IMR-90 (cell line): Measurements from ENCODE around the gene DPYD. TPM values are rescaled to one million over a fixed set of nuclear protein-coding genes. Genes with fewer than 3 reads are reported as not detected.

Source experiments
- ATAC-seq: fragments of 200-7000 bp; cut with Tn5 transposase; 2 replicates; pipeline ENCODE4 v1.9.1; 2020; ENCODE audit warnings: low read depth, mild to moderate bottlenecking, moderate library complexity
- BruUV-seq: library from RNA; stranded (reverse); fragments of 400-500 nt; replicated peaks from 2 replicates; lab custom pipeline; 2021; lab: Mats Ljungman, UMichigan
- CTCF ChIA-PET: fragments of 300-600 bp; formaldehyde crosslinking; extraction: SDS; loops from one replicate; lab custom pipeline; 2021; ENCODE audit warnings: antibody characterized with exemption; lab: Yijun Ruan, JAX
- POLR2A ChIA-PET: fragments of 300-600 bp; sonication (Branson Sonifier 250); formaldehyde crosslinking; loops from one replicate; lab custom pipeline; 2022; ENCODE audit warnings: antibody characterized with exemption; ENCODE audit not compliant: unreplicated experiment; lab: Charles Lee
- DNase-seq: peaks from one replicate; pipeline ENCODE4 v3.0.0; 2013
- H2AFZ ChIP-seq: replicated peaks from 2 replicates; pipeline ENCODE3; 2013; ENCODE audit warnings: low read length, mild to moderate bottlenecking; ENCODE audit not compliant: poor library complexity
- H2AK5ac ChIP-seq: 2 replicates; pipeline ENCODE4 v1.6.1; 2013; ENCODE audit warnings: low read depth, low read length, inconsistent platforms
- H2AK9ac ChIP-seq: replicated peaks from 2 replicates; pipeline ENCODE3; 2013; ENCODE audit warnings: mild to moderate bottlenecking, low read depth, low read length, moderate library complexity; ENCODE audit not compliant: poor library complexity
- H2BK120ac ChIP-seq: 2 replicates; pipeline ENCODE4 v1.6.1; 2013; ENCODE audit warnings: low read depth, low read length, inconsistent platforms
- H2BK15ac ChIP-seq: 3 replicates; pipeline ENCODE4 v1.6.1; 2013; ENCODE audit warnings: low read depth, low read length, inconsistent platforms
- H2BK20ac ChIP-seq: 2 replicates; pipeline ENCODE4 v1.6.1; 2013; ENCODE audit warnings: low read depth, mild to moderate bottlenecking, inconsistent platforms, low read length, moderate library complexity
- H2BK5ac ChIP-seq: 2 replicates; pipeline ENCODE4 v1.6.1; 2013; ENCODE audit warnings: mild to moderate bottlenecking, low read depth, low read length, inconsistent platforms; ENCODE audit not compliant: poor library complexity, severe bottlenecking
- H3K14ac ChIP-seq: replicated peaks from 2 replicates; pipeline ENCODE4 v1.6.1; 2013; ENCODE audit warnings: low read depth, low read length, inconsistent platforms
- H3K18ac ChIP-seq: 2 replicates; pipeline ENCODE4 v1.6.1; 2013; ENCODE audit warnings: low read depth, low read length, control low read depth
- H3K23ac ChIP-seq: 2 replicates; pipeline ENCODE4 v1.6.1; 2013; ENCODE audit warnings: low read depth, low read length, inconsistent platforms
- H3K27ac ChIP-seq: 2 replicates; pipeline ENCODE4 v1.5.1; 2013; ENCODE audit warnings: mild to moderate bottlenecking, control low read depth, low read length; ENCODE audit not compliant: insufficient read depth
- H3K27me3 ChIP-seq: 2 replicates; pipeline ENCODE4 v1.6.1; 2013; ENCODE audit warnings: low read length; ENCODE audit not compliant: control insufficient read depth, insufficient read depth
- H3K36me3 ChIP-seq: 2 replicates; pipeline ENCODE4 v1.6.1; 2013; ENCODE audit warnings: low read length, mixed read lengths; ENCODE audit not compliant: control insufficient read depth, insufficient read depth
- H3K4ac ChIP-seq: 2 replicates; pipeline ENCODE4 v1.6.1; 2013; ENCODE audit warnings: low read depth, low read length, inconsistent platforms
- H3K4me1 ChIP-seq: 2 replicates; pipeline ENCODE4 v1.6.1; 2013; ENCODE audit warnings: low read length, mixed read lengths; ENCODE audit not compliant: control insufficient read depth, insufficient read depth
- H3K4me2 ChIP-seq: 2 replicates; pipeline ENCODE4 v1.6.1; 2013; ENCODE audit warnings: low read depth, mild to moderate bottlenecking, control low read depth, low read length, moderate library complexity
- H3K4me3 ChIP-seq: 2 replicates; pipeline ENCODE4 v1.5.1; 2013; ENCODE audit warnings: low read depth, mild to moderate bottlenecking, control low read depth, low read length, moderate library complexity; ENCODE audit not compliant: insufficient read depth
- H3K56ac ChIP-seq: 2 replicates; pipeline ENCODE4 v1.6.1; 2013; ENCODE audit warnings: low read length, inconsistent platforms; ENCODE audit not compliant: insufficient read depth; ENCODE audit errors: extremely low read depth
- H3K79me1 ChIP-seq, 2 experiments: 2 replicates each; pipeline ENCODE4 v1.6.1; 2013; ENCODE audit warnings: low read length in 2 of 2, inconsistent platforms in 1 of 2, low read depth in 1 of 2
- H3K9ac ChIP-seq: 2 replicates; pipeline ENCODE4 v1.6.1; 2013; ENCODE audit warnings: low read depth, low read length, control low read depth
- H3K9me1 ChIP-seq: 2 replicates; pipeline ENCODE4 v1.6.1; 2013; ENCODE audit warnings: low read length, inconsistent platforms; ENCODE audit not compliant: insufficient read depth
- H3K9me3 ChIP-seq: 2 replicates; pipeline ENCODE4 v1.6.1; 2013; ENCODE audit warnings: low read length; ENCODE audit not compliant: control insufficient read depth, insufficient read depth
- H4K20me1 ChIP-seq: 2 replicates; pipeline ENCODE4 v1.6.1; 2013; ENCODE audit warnings: low read length, inconsistent platforms; ENCODE audit not compliant: insufficient read depth
- H4K5ac ChIP-seq: 2 replicates; pipeline ENCODE4 v1.6.1; 2013; ENCODE audit warnings: mild to moderate bottlenecking, low read depth, low read length, control low read depth
- H4K8ac ChIP-seq, 2 experiments: 2 replicates each; pipeline ENCODE4 v1.6.1; 2013; ENCODE audit warnings: low read depth in 2 of 2, low read length in 2 of 2, control low read depth in 1 of 2, inconsistent platforms in 1 of 2
- H4K91ac ChIP-seq: 2 replicates; pipeline ENCODE4 v1.6.1; 2013; ENCODE audit warnings: low read depth, low read length, inconsistent platforms; ENCODE audit not compliant: insufficient read depth
- BHLHE40 ChIP-seq: fragments of 150-350 bp; IDR thresholded peaks from 2 replicates; pipeline ENCODE4 v1.6.1; 2016; ENCODE audit warnings: mild to moderate bottlenecking, low read depth, low read length
- CEBPB ChIP-seq: IDR thresholded peaks from 2 replicates; pipeline ENCODE4 v1.6.1; 2012; ENCODE audit warnings: low read depth, low read length, improper control_type of control experiment
- CHD1 ChIP-seq: IDR thresholded peaks from 2 replicates; pipeline ENCODE4 v1.6.1; 2012; ENCODE audit warnings: low read depth, low read length, improper control_type of control experiment
- FOS ChIP-seq: fragments of 150-350 bp; IDR thresholded peaks from 2 replicates; pipeline ENCODE4 v1.6.1; 2016; ENCODE audit warnings: low read depth, low read length
- MAFK ChIP-seq: IDR thresholded peaks from 2 replicates; pipeline ENCODE4 v1.6.1; 2012; ENCODE audit warnings: low read depth, low read length, improper control_type of control experiment
- MAZ ChIP-seq: IDR thresholded peaks from 2 replicates; pipeline ENCODE4 v1.6.1; 2012; ENCODE audit warnings: low read depth, mild to moderate bottlenecking, low read length, improper control_type of control experiment, moderate library complexity, borderline replicate concordance
- MXI1 ChIP-seq: IDR thresholded peaks from 2 replicates; pipeline ENCODE4 v1.6.1; 2012; ENCODE audit warnings: low read depth, mild to moderate bottlenecking, low read length, moderate library complexity, borderline replicate concordance
- NFE2L2 ChIP-seq: fragments of 150-350 bp; IDR thresholded peaks from 2 replicates; pipeline ENCODE4 v1.6.1; 2016; ENCODE audit warnings: low read depth, mild to moderate bottlenecking, low read length
- POLR2A ChIP-seq: IDR thresholded peaks from 2 replicates; pipeline ENCODE4 v1.6.1; 2012; ENCODE audit warnings: mild to moderate bottlenecking, low read depth, low read length
- RAD21 ChIP-seq: IDR thresholded peaks from 2 replicates; pipeline ENCODE4 v1.6.1; 2012; ENCODE audit warnings: low read length, improper control_type of control experiment
- RCOR1 ChIP-seq: IDR thresholded peaks from 2 replicates; pipeline ENCODE4 v1.6.1; 2012; ENCODE audit warnings: mild to moderate bottlenecking, low read length, improper control_type of control experiment; ENCODE audit not compliant: insufficient replicate concordance
- RFX5 ChIP-seq: IDR thresholded peaks from 2 replicates; pipeline ENCODE4 v1.8.0; 2012; ENCODE audit warnings: low read depth, mild to moderate bottlenecking, low read length, moderate library complexity
- SMC3 ChIP-seq: fragments of 150-350 bp; IDR thresholded peaks from 2 replicates; pipeline ENCODE4 v1.6.1; 2016; ENCODE audit warnings: low read depth, mild to moderate bottlenecking, antibody characterized with exemption, low read length, moderate library complexity
- WGBS, 2 experiments: methylation state at CpG; one replicate each; pipeline versions ENCODE4 v1.1.5 to v1.1.7; 2013; ENCODE audit warnings: missing lambda C conversion rate in 2 of 2; ENCODE audit not compliant: insufficient read length in 1 of 2; ENCODE audit errors: extremely low coverage in 2 of 2; 5-methylcytosine and 5-hydroxymethylcytosine counted together
- dilution Hi-C: fragments of 300-500 bp; cut with HindIII; formaldehyde crosslinking; loops from one replicate; pipeline ENCODE4 v1.14.3; 2018; ENCODE audit warnings: low sequenced_read_pairs; ENCODE audit not compliant: unreplicated experiment
- in situ Hi-C: fragments of 300-500 bp; cut with MboI; formaldehyde crosslinking; loops from 3 replicates; pipeline ENCODE4 v1.14.3; 2019; ENCODE audit warnings: low sequenced_read_pairs, inconsistent platforms, mixed read lengths
- intact Hi-C: fragments of 100-400 bp; cut with micrococcal nuclease; formaldehyde crosslinking; loops from 2 replicates; pipeline ENCODE4 v1.10.0; 2022
- polyA plus RNA-seq, 3 experiments: library from polyadenylated mRNA; depleted of rRNA; stranded (reverse); fragments of >200 nt; gene quantifications; 2 replicates each; pipeline ENCODE4 v1.2.3, GENCODE V29; 2012; ENCODE audit warnings: low replicate concordance in 1 of 3
- total RNA-seq: library from RNA; depleted of rRNA; stranded (reverse); fragments of >200 nt; gene quantifications from 2 replicates; pipeline ENCODE4 v1.2.3, GENCODE V29; 2012
- TF ChIP-seq, protein P1 (sequence below): fragments of 150-350 bp; IDR thresholded peaks from 2 replicates; pipeline ENCODE4 v1.6.1; 2016; ENCODE audit warnings: low read depth, mild to moderate bottlenecking, low read length, moderate library complexity, borderline replicate concordance
- TF ChIP-seq, protein P2 (sequence below): fragments of 150-350 bp; IDR thresholded peaks from 2 replicates; pipeline ENCODE4 v1.6.1; 2017; ENCODE audit warnings: mild to moderate bottlenecking, antibody characterized with exemption, low read length, low read depth
- TF ChIP-seq, protein P3 (sequence below): conservative IDR thresholded peaks from 2 replicates; pipeline ENCODE4 v1.5.1; 2012; ENCODE audit warnings: mild to moderate bottlenecking, low read depth, low read length, improper control_type of control experiment

Gene DPYD
- total and polyA plus RNA-seq, 2 of the 4 experiments (the other 2 are of a cell fraction), result 9.3 to 47.3 TPM

DNA sequence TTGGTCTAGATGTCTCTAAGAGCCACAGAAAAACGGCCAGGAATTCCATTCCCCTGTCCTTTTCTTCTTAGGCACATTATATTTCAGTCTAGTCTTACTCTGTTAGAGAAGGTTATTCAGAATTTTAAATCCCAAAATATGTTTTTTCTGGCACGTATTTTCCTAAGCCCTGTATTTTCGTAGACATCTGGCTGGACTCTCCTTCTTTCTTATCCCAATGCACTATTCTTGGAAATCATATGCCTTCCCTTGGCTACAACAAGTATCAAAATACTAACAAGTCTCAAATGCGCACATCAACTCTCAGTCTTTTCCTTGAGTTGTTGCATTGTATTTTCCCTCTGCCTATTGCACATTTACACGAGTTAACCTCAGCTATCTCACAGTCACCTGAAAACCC lies 96.2 kb downstream of the DPYD start:
- WGBS, 2 experiments, result no CpG with 5 or more reads among the region's 5 CpGs
- 0 out of 2 replicates have a peak overlapping the region, but pooled peaks have one; percentile 48 for H3K14ac ChIP-seq
- POLR2A ChIA-PET, result no interaction called here
- ATAC-seq (no peak), DNase-seq (no peak)
- intact Hi-C loops, result loop anchor here (5.0 kb wide), 1 partner anchor 582 kb away; no protein-coding TSS in a partner anchor
- H3K18ac ChIP-seq, result no peak overlapping the region
- no peak overlapping the region for H2AK9ac ChIP-seq
- H4K5ac ChIP-seq, result no peak overlapping the region
- H4K91ac ChIP-seq, result no peak overlapping the region
- H2BK5ac ChIP-seq, result no peak overlapping the region
- in situ Hi-C loops, result loop anchor here (25.0 kb wide), 1 partner anchor 587 kb away; no protein-coding TSS in a partner anchor
- no peaks in the 10 kb centered on the region for H3K27me3 ChIP-seq
- dilution Hi-C loops, result no loop called here
- no peaks in the 10 kb centered on the region for H3K79me1 ChIP-seq
- no peak overlapping the region for H3K56ac ChIP-seq
- no peaks in the 10 kb centered on the region for H3K9me3 ChIP-seq
- no peak overlapping the region for H3K4me3 ChIP-seq
- no peaks in the 10 kb centered on the region for H4K20me1 ChIP-seq
- no peak for TF ChIP-seq MAZ
- no peak for TF ChIP-seq CHD1
- no peak for TF ChIP-seq POLR2A
- no peak for TF ChIP-seq SMC3
- TF ChIP-seq RFX5, result no peak
- no peak for TF ChIP-seq MAFK
- TF ChIP-seq NFE2L2, result no peak
- TF ChIP-seq, protein P1, sequence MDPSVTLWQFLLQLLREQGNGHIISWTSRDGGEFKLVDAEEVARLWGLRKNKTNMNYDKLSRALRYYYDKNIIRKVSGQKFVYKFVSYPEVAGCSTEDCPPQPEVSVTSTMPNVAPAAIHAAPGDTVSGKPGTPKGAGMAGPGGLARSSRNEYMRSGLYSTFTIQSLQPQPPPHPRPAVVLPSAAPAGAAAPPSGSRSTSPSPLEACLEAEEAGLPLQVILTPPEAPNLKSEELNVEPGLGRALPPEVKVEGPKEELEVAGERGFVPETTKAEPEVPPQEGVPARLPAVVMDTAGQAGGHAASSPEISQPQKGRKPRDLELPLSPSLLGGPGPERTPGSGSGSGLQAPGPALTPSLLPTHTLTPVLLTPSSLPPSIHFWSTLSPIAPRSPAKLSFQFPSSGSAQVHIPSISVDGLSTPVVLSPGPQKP, result no peak
- TF ChIP-seq CEBPB, result no peak
- TF ChIP-seq MXI1, result no peak
- TF ChIP-seq RCOR1, result no peak
- no peak for TF ChIP-seq BHLHE40
- TF ChIP-seq, protein P2, sequence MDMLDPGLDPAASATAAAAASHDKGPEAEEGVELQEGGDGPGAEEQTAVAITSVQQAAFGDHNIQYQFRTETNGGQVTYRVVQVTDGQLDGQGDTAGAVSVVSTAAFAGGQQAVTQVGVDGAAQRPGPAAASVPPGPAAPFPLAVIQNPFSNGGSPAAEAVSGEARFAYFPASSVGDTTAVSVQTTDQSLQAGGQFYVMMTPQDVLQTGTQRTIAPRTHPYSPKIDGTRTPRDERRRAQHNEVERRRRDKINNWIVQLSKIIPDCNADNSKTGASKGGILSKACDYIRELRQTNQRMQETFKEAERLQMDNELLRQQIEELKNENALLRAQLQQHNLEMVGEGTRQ, result no peak
- TF ChIP-seq, protein P3, sequence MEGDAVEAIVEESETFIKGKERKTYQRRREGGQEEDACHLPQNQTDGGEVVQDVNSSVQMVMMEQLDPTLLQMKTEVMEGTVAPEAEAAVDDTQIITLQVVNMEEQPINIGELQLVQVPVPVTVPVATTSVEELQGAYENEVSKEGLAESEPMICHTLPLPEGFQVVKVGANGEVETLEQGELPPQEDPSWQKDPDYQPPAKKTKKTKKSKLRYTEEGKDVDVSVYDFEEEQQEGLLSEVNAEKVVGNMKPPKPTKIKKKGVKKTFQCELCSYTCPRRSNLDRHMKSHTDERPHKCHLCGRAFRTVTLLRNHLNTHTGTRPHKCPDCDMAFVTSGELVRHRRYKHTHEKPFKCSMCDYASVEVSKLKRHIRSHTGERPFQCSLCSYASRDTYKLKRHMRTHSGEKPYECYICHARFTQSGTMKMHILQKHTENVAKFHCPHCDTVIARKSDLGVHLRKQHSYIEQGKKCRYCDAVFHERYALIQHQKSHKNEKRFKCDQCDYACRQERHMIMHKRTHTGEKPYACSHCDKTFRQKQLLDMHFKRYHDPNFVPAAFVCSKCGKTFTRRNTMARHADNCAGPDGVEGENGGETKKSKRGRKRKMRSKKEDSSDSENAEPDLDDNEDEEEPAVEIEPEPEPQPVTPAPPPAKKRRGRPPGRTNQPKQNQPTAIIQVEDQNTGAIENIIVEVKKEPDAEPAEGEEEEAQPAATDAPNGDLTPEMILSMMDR, result no peak
- TF ChIP-seq FOS, result no peak
- TF ChIP-seq RAD21, result no peak
- no peak overlapping the region for H2BK15ac ChIP-seq
- H2BK120ac ChIP-seq, result no peak overlapping the region
- no peak overlapping the region for H3K9ac ChIP-seq
- H3K27ac ChIP-seq, result no peak overlapping the region
- H2AK5ac ChIP-seq, result no peak overlapping the region
- no peak overlapping the region for H3K23ac ChIP-seq
- H3K4me1 ChIP-seq, result no peaks in the 10 kb centered on the region
- no peaks in the 10 kb centered on the region for H3K9me1 ChIP-seq
- H2BK20ac ChIP-seq, result no peak overlapping the region
- no TSS peak for BruUV-seq
- CTCF ChIA-PET, result no interaction called here
- no peak overlapping the region for H3K4me2 ChIP-seq
- no peak overlapping the region for H2AFZ ChIP-seq
- H3K36me3 ChIP-seq, result no peaks in the 10 kb centered on the region
- no peak overlapping the region for H4K8ac ChIP-seq
- H3K4ac ChIP-seq, result no peak overlapping the region
